ENCODE data around the gene EXOC6. TPM values are rescaled to one million over a fixed set of nuclear protein-coding genes. Genes with fewer than 3 reads are reported as not detected.
A peak's percentile ranks its signal among the peaks of the same experiment; 100 is the strongest.

EXOC6 gene
- total and polyA plus RNA-seq, 3 experiments from 2014 or later: 7.3 to 10.9 (median 10.6) TPM

- CTCF ChIA-PET: interaction anchor here (1.1 to 2.0 kb wide), 3 partner anchors 11 to 19 kb away, joined by 3 to 13 read pairs (median 3); no protein-coding TSS in a partner anchor
- peaks cover 0 to 1% (median 0%) of the 10 kb centered on the region in 3 donors for H3K36me3 Mint-ChIP-seq
Measured at GRCh38 chr10:92849234-92849525, 860 bp downstream of the EXOC6 start.

GRCh38 chr10:92849576-92850090 lies 1.3 kb downstream of the EXOC6 start:
- no peak for DNase-seq
- POLR2A ChIA-PET: interaction anchor here (1.2 kb wide), 1 partner anchor 10 kb away, joined by 3 read pairs; no protein-coding TSS in a partner anchor
- Histone ChIP-seq H3K27ac (ENCODE audit: low read depth, low read length) (no peak overlapping the region), H3K4me1 (ENCODE audit: insufficient read depth, low read length) (peaks cover 13% of the 10 kb centered on the region), H3K36me3 (ENCODE audit: insufficient read depth, low read length) (no peaks in the 10 kb centered on the region), H3K27me3 (ENCODE audit: insufficient read depth, low read length, poor library complexity, severe bottlenecking) (no peaks in the 10 kb centered on the region), H3K9me3 (ENCODE audit: low read length) (no peaks in the 10 kb centered on the region), H3K4me3 (ENCODE audit: low read length) (peak overlapping the region; percentile 72)
- peaks cover 0 to 1% (median 0%) of the 10 kb centered on the region in 3 donors for H3K36me3 Mint-ChIP-seq
- CTCF ChIA-PET: interaction anchor here (2.0 to 3.6 kb wide), 2 partner anchors 7 to 11 kb away, joined by 13 to 16 read pairs; no protein-coding TSS in a partner anchor
- H3K27ac Mint-ChIP-seq: peak overlapping the region; percentile 74 to 92 (median 84)
- peaks cover 18 to 40% (median 35%) of the 10 kb centered on the region in 3 donors for H3K4me1 Mint-ChIP-seq
- no peaks in the 10 kb centered on the region for H3K27me3 Mint-ChIP-seq
- H3K9me3 Mint-ChIP-seq: no peaks in the 10 kb centered on the region
- H3K4me3 Mint-ChIP-seq: peak overlapping the region; percentile 84 to 91 (median 87)

More at GRCh38 chr10:92849234-92849525, 860 bp downstream of the EXOC6 start:
- Histone ChIP-seq H3K36me3 (ENCODE audit: insufficient read depth, low read length) (no peaks in the 10 kb centered on the region), H3K27ac (ENCODE audit: low read depth, low read length) (peak overlapping the region; percentile 72), H3K4me1 (ENCODE audit: insufficient read depth, low read length) (peaks cover 13% of the 10 kb centered on the region), H3K4me3 (ENCODE audit: low read length) (peak overlapping the region; percentile 72), H3K9me3 (ENCODE audit: low read length) (no peaks in the 10 kb centered on the region), H3K27me3 (ENCODE audit: insufficient read depth, low read length, poor library complexity, severe bottlenecking) (no peaks in the 10 kb centered on the region)
- H3K4me3 Mint-ChIP-seq: peak overlapping the region; percentile 84 to 91 (median 87)
- POLR2A ChIA-PET: interaction anchor here (1.2 kb wide), 1 partner anchor 11 kb away, joined by 3 read pairs; no protein-coding TSS in a partner anchor
- peaks cover 15 to 36% (median 31%) of the 10 kb centered on the region in 3 donors for H3K4me1 Mint-ChIP-seq
- peak overlapping the region; percentile 74 to 92 (median 84) for H3K27ac Mint-ChIP-seq
- no peaks in the 10 kb centered on the region for H3K27me3 Mint-ChIP-seq
- no peaks in the 10 kb centered on the region for H3K9me3 Mint-ChIP-seq
- DNase-seq: no peak

GRCh38 chr10:92850185-92850584 lies 1.9 kb downstream of the EXOC6 start:
- peaks cover 21 to 46% (median 38%) of the 10 kb centered on the region in 3 donors for H3K4me1 Mint-ChIP-seq
- ChIA-PET CTCF (interaction anchor here (3.6 kb wide), 1 partner anchor 7 kb away, joined by 16 read pairs; no protein-coding TSS in a partner anchor), POLR2A (no interaction called here)
- no peak for DNase-seq
- H3K4me3 Mint-ChIP-seq: peak overlapping the region in 2 of 7 donors; percentile 26 to 85
- no peaks in the 10 kb centered on the region for H3K9me3 Mint-ChIP-seq
- no peaks in the 10 kb centered on the region for H3K27me3 Mint-ChIP-seq
- Histone ChIP-seq H3K27ac (ENCODE audit: low read depth, low read length) (no peak overlapping the region), H3K27me3 (ENCODE audit: insufficient read depth, low read length, poor library complexity, severe bottlenecking) (no peaks in the 10 kb centered on the region), H3K36me3 (ENCODE audit: insufficient read depth, low read length) (no peaks in the 10 kb centered on the region), H3K4me1 (ENCODE audit: insufficient read depth, low read length) (peaks cover 13% of the 10 kb centered on the region), H3K9me3 (ENCODE audit: low read length) (no peaks in the 10 kb centered on the region), H3K4me3 (ENCODE audit: low read length) (no peak overlapping the region)
- H3K36me3 Mint-ChIP-seq: peaks cover 0 to 1% (median 0%) of the 10 kb centered on the region in 3 donors
- H3K27ac Mint-ChIP-seq: no peak overlapping the region

GRCh38 chr10:92851003-92851402 lies 2.7 kb downstream of the EXOC6 start:
- DNase-seq: no peak
- Mint-ChIP-seq H3K9me3 (no peaks in the 10 kb centered on the region), H3K27ac (no peak overlapping the region), H3K36me3 (peaks cover 0 to 1% (median 0%) of the 10 kb centered on the region in 3 donors), H3K4me1 (peaks cover 21 to 47% (median 38%) of the 10 kb centered on the region in 3 donors), H3K4me3 (no peak overlapping the region), H3K27me3 (no peaks in the 10 kb centered on the region)
- Histone ChIP-seq H3K36me3 (ENCODE audit: insufficient read depth, low read length) (no peaks in the 10 kb centered on the region), H3K27ac (ENCODE audit: low read depth, low read length) (no peak overlapping the region), H3K4me1 (ENCODE audit: insufficient read depth, low read length) (peaks cover 13% of the 10 kb centered on the region), H3K9me3 (ENCODE audit: low read length) (no peaks in the 10 kb centered on the region), H3K4me3 (ENCODE audit: low read length) (no peak overlapping the region), H3K27me3 (ENCODE audit: insufficient read depth, low read length, poor library complexity, severe bottlenecking) (no peaks in the 10 kb centered on the region)
- POLR2A ChIA-PET: no interaction called here
- CTCF ChIA-PET: interaction anchor here (3.6 kb wide), 1 partner anchor 8 kb away, joined by 16 read pairs; no protein-coding TSS in a partner anchor

- H3K9me3 ChIP-seq (ENCODE audit: low read length): peaks cover 4% of the 10 kb centered on the region
- no peak overlapping the region for H3K4me3 ChIP-seq (ENCODE audit: low read length)
- H3K27me3 ChIP-seq (ENCODE audit: insufficient read depth, low read length, poor library complexity, severe bottlenecking): no peaks in the 10 kb centered on the region
- POLR2A ChIA-PET: no interaction called here
- no peaks in the 10 kb centered on the region for H3K36me3 ChIP-seq (ENCODE audit: insufficient read depth, low read length)
- no peaks in the 10 kb centered on the region for H3K4me1 ChIP-seq (ENCODE audit: insufficient read depth, low read length)
- Mint-ChIP-seq H3K4me1 (peaks cover 15 to 27% (median 26%) of the 10 kb centered on the region in 3 donors), H3K4me3 (no peak overlapping the region), H3K27me3 (no peaks in the 10 kb centered on the region), H3K9me3 (peaks cover 15 to 28% (median 22%) of the 10 kb centered on the region in 5 donors), H3K36me3 (peaks cover 4 to 32% (median 12%) of the 10 kb centered on the region in 3 donors), H3K27ac (no peak overlapping the region)
- CTCF ChIA-PET: interaction anchor here (1.0 kb wide), 1 partner anchor 25 kb away, joined by 3 read pairs; no protein-coding TSS in a partner anchor
- H3K27ac ChIP-seq (ENCODE audit: low read depth, low read length): no peak overlapping the region
- DNase-seq: no peak
Measured at GRCh38 chr10:92855560-92855959, 7.2 kb downstream of the EXOC6 start.

GRCh38 chr10:92857904-92858514 lies 9.7 kb downstream of the EXOC6 start:
- Mint-ChIP-seq H3K36me3 (peaks cover 7 to 33% (median 12%) of the 10 kb centered on the region in 3 donors), H3K9me3 (peaks cover 15 to 28% (median 22%) of the 10 kb centered on the region in 5 donors), H3K4me1 (peaks cover 20 to 35% (median 34%) of the 10 kb centered on the region in 3 donors), H3K27ac (no peak overlapping the region), H3K4me3 (peak overlapping the region in 1 of 7 donors; percentile 15), H3K27me3 (no peaks in the 10 kb centered on the region)
- no peaks in the 10 kb centered on the region for H3K36me3 ChIP-seq (ENCODE audit: insufficient read depth, low read length)
- POLR2A ChIA-PET: no interaction called here
- no peak overlapping the region for H3K4me3 ChIP-seq (ENCODE audit: low read length)
- H3K9me3 ChIP-seq (ENCODE audit: low read length): peaks cover 4% of the 10 kb centered on the region
- no peaks in the 10 kb centered on the region for H3K27me3 ChIP-seq (ENCODE audit: insufficient read depth, low read length, poor library complexity, severe bottlenecking)
- DNase-seq: no peak
- no peak overlapping the region for H3K27ac ChIP-seq (ENCODE audit: low read depth, low read length)
- CTCF ChIA-PET: no interaction called here
- H3K4me1 ChIP-seq (ENCODE audit: insufficient read depth, low read length): no peaks in the 10 kb centered on the region

- ChIA-PET POLR2A (interaction anchor here (1.0 kb wide), 1 partner anchor 19 kb away, joined by 3 read pairs; no protein-coding TSS in a partner anchor), CTCF (interaction anchor here (0.7 to 2.3 kb wide), 3 partner anchors 20 to 24 kb away, joined by 3 to 6 read pairs (median 3); no protein-coding TSS in a partner anchor)
- Histone ChIP-seq H3K9me3 (ENCODE audit: low read length) (no peaks in the 10 kb centered on the region), H3K27ac (ENCODE audit: low read depth, low read length) (no peak overlapping the region), H3K27me3 (ENCODE audit: insufficient read depth, low read length, poor library complexity, severe bottlenecking) (no peaks in the 10 kb centered on the region), H3K36me3 (ENCODE audit: insufficient read depth, low read length) (no peaks in the 10 kb centered on the region), H3K4me1 (ENCODE audit: insufficient read depth, low read length) (no peaks in the 10 kb centered on the region), H3K4me3 (ENCODE audit: low read length) (no peak overlapping the region)
- peaks cover 11 to 19% (median 18%) of the 10 kb centered on the region in 3 donors for H3K4me1 Mint-ChIP-seq
- H3K9me3 Mint-ChIP-seq: peaks cover 0 to 3% (median 0%) of the 10 kb centered on the region in 5 donors
- H3K36me3 Mint-ChIP-seq: peaks cover 0 to 4% (median 0%) of the 10 kb centered on the region in 3 donors
- DNase-seq: no peak
- no peak overlapping the region for H3K27ac Mint-ChIP-seq
- H3K27me3 Mint-ChIP-seq: no peaks in the 10 kb centered on the region
- no peak overlapping the region for H3K4me3 Mint-ChIP-seq
Measured at GRCh38 chr10:92867235-92867634, 18.9 kb downstream of the EXOC6 start.

GRCh38 chr10:92868036-92868435 lies 19.7 kb downstream of the EXOC6 start:
- POLR2A ChIA-PET: no interaction called here
- CTCF ChIA-PET: interaction anchor here (0.8 to 2.3 kb wide), 4 partner anchors 10 to 25 kb away, joined by 3 to 6 read pairs (median 3); partner anchors contain the start of gene EXOC6

More at GRCh38 chr10:92868036-92868435, 19.7 kb downstream of the EXOC6 start:
- no peaks in the 10 kb centered on the region for H3K4me1 ChIP-seq (ENCODE audit: insufficient read depth, low read length)
- H3K9me3 Mint-ChIP-seq: peaks cover 0 to 3% (median 0%) of the 10 kb centered on the region in 5 donors
- no peaks in the 10 kb centered on the region for H3K36me3 ChIP-seq (ENCODE audit: insufficient read depth, low read length)
- no peak overlapping the region for H3K4me3 Mint-ChIP-seq
- H3K27me3 Mint-ChIP-seq: no peaks in the 10 kb centered on the region
- no peak overlapping the region for H3K27ac Mint-ChIP-seq
- no peak overlapping the region for H3K27ac ChIP-seq (ENCODE audit: low read depth, low read length)
- H3K27me3 ChIP-seq (ENCODE audit: insufficient read depth, low read length, poor library complexity, severe bottlenecking): no peaks in the 10 kb centered on the region
- peaks cover 14 to 26% (median 24%) of the 10 kb centered on the region in 3 donors for H3K4me1 Mint-ChIP-seq
- DNase-seq: no peak
- no peak overlapping the region for H3K4me3 ChIP-seq (ENCODE audit: low read length)
- H3K36me3 Mint-ChIP-seq: peaks cover 0 to 4% (median 0%) of the 10 kb centered on the region in 3 donors
- no peaks in the 10 kb centered on the region for H3K9me3 ChIP-seq (ENCODE audit: low read length)
